ENCODE measurements around the gene UBE2L6. TPM values are rescaled to one million over a fixed set of nuclear protein-coding genes. Genes with fewer than 3 reads are reported as not detected.

UBE2L6 gene
- total RNA-seq, 3 donors from 2014 or later = 25.9 to 66.2 (median 48.1) TPM

GRCh38 chr11:57513452-57513795 lies 54.0 kb downstream of the UBE2L6 start:
- Histone ChIP-seq H3K9me3 (no peaks in the 10 kb centered on the region), H3K4me3 (peak overlapping the region in 1 of 3 donors; percentile 90), H3K27me3 (no peaks in the 10 kb centered on the region), H3K4me1 (peaks cover 3 to 8% of the 10 kb centered on the region in 2 donors), H3K36me3 (no peaks in the 10 kb centered on the region), H3K27ac (peak overlapping the region in 1 of 2 donors; percentile 66)
- TF ChIP-seq POLR2AphosphoS5 (IDR thresholded peaks at IDR 0.05) = no peak
- TF ChIP-seq POLR2A (IDR thresholded peaks at IDR 0.05) = no peak
- TF ChIP-seq, protein P1, sequence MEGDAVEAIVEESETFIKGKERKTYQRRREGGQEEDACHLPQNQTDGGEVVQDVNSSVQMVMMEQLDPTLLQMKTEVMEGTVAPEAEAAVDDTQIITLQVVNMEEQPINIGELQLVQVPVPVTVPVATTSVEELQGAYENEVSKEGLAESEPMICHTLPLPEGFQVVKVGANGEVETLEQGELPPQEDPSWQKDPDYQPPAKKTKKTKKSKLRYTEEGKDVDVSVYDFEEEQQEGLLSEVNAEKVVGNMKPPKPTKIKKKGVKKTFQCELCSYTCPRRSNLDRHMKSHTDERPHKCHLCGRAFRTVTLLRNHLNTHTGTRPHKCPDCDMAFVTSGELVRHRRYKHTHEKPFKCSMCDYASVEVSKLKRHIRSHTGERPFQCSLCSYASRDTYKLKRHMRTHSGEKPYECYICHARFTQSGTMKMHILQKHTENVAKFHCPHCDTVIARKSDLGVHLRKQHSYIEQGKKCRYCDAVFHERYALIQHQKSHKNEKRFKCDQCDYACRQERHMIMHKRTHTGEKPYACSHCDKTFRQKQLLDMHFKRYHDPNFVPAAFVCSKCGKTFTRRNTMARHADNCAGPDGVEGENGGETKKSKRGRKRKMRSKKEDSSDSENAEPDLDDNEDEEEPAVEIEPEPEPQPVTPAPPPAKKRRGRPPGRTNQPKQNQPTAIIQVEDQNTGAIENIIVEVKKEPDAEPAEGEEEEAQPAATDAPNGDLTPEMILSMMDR (IDR thresholded peaks at IDR 0.05) = no peak
- intact Hi-C loops (cut with DNase I; ENCODE audit: low total_unique reads) = no loop called here
- no peak for DNase-seq (ENCODE audit: low spot score in 2 of 2)

- no peak for DNase-seq (ENCODE audit: low spot score in 2 of 2)
- Histone ChIP-seq H3K4me1 (peaks cover 3 to 8% of the 10 kb centered on the region in 2 donors), H3K27ac (no peak overlapping the region), H3K4me3 (no peak overlapping the region), H3K27me3 (no peaks in the 10 kb centered on the region), H3K36me3 (no peaks in the 10 kb centered on the region), H3K9me3 (no peaks in the 10 kb centered on the region)
- TF ChIP-seq POLR2AphosphoS5 (IDR thresholded peaks at IDR 0.05) (no peak), POLR2A (IDR thresholded peaks at IDR 0.05) (no peak)
- TF ChIP-seq, protein P1 (IDR thresholded peaks at IDR 0.05) = no peak
- intact Hi-C loops (cut with DNase I; ENCODE audit: low total_unique reads) = loop anchor here (1.0 kb wide), 1 partner anchor 21 kb away; no protein-coding TSS in a partner anchor
Observed at GRCh38 chr11:57512646-57513451, 54.6 kb downstream of the UBE2L6 start.

DNA sequence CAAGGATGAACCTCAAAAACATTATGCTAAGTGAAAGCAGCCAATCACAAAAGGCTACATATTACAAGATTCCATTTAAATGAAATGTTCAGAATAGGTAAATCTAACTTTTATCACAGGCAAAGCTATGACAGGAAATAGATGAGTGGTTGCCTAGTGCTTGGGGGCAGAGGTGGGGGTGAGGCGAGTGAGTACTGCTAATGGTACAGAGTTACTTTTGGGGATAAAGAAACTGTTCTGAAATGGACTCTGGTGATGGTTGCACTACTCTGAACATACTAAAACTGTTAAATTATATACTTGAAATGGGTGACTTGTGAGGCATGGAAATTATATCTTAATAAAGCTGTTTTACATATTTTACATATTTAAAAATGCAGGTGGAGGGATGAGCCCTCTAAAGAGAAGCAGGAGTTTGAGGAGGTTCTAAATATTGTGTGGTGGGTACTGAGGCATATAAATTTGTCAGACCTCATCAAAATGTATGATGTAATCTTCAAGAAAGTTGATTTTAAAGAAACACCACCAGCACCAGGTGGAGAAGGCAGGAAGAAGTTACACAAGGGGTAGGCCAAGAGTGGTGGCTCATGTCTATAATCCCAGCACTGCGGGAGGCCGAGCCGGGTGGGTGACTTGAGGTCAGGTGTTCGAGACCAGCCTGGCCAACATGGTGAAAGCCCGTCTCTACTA lies 55.6 kb downstream of the UBE2L6 start:
- intact Hi-C loops (cut with DNase I; ENCODE audit: low total_unique reads) = loop anchor here (1.0 kb wide), 1 partner anchor 20 kb away; no protein-coding TSS in a partner anchor
- Histone ChIP-seq H3K9me3 (no peaks in the 10 kb centered on the region), H3K27me3 (no peaks in the 10 kb centered on the region), H3K4me1 (peaks cover 3 to 8% of the 10 kb centered on the region in 2 donors), H3K4me3 (no peak overlapping the region), H3K27ac (no peak overlapping the region), H3K36me3 (no peaks in the 10 kb centered on the region)
- TF ChIP-seq POLR2A (IDR thresholded peaks at IDR 0.05) (no peak), POLR2AphosphoS5 (IDR thresholded peaks at IDR 0.05) (no peak)
- TF ChIP-seq, protein P1 (IDR thresholded peaks at IDR 0.05) = no peak
- no peak for DNase-seq (ENCODE audit: low spot score in 2 of 2)

DNA sequence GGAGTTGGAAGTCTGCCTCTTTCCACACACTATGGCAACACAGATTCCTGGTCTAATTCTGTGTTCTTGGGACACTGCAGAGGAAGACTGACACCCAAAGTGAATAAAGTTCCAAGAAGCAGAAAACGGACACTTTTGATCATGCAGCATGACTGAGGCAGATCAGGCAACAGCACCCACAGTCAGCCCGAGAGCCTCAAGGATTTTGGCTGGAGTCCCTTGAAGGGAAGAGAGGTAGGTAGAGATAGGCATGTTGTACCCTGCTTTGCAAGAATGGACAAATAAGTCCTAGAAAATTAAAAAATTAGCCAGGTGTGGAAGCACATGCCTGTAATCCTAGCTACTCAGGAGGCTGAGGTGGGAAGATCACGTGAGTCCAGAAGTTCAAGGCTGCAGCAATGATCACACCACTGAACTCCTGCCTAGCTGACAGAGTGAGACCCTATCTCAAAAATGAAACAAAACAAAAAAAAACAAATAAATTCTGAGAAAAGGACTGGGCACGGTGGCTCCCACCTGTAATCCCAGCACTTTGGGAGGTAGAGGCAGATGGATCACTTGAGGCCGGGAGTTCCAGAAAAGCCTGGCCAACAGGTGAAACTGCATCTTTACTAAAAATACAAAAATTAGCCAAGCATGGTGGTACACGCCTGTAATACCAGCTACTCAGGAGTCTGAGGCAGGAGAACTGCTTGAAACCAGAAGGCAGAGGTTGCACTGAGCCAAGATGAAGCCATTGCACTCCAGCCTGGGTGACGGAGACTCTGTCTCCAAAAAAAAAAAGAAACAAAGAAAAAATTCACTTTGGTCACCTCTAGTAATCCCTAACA lies 58.9 kb downstream of the UBE2L6 start:
- intact Hi-C loops (cut with DNase I; ENCODE audit: low total_unique reads) = no loop called here
- Histone ChIP-seq H3K9me3 (no peaks in the 10 kb centered on the region), H3K27ac (no peak overlapping the region), H3K36me3 (no peaks in the 10 kb centered on the region), H3K4me3 (no peak overlapping the region), H3K4me1 (peaks cover 0 to 2% of the 10 kb centered on the region in 2 donors), H3K27me3 (no peaks in the 10 kb centered on the region)
- TF ChIP-seq POLR2A (IDR thresholded peaks at IDR 0.05) (no peak), POLR2AphosphoS5 (IDR thresholded peaks at IDR 0.05) (no peak)
- TF ChIP-seq, protein P1 (IDR thresholded peaks at IDR 0.05) = no peak
- no peak for DNase-seq (ENCODE audit: low spot score in 2 of 2)

Measured in breast epithelium (tissue), 4 donors.